ENCODE results near the gene SLC14A1. TPM values are rescaled to one million over a fixed set of nuclear protein-coding genes. Genes with fewer than 3 reads are reported as not detected.

SLC14A1 gene
- polyA plus RNA-seq, 1 donor from 2014 or later, result not detected

DNA sequence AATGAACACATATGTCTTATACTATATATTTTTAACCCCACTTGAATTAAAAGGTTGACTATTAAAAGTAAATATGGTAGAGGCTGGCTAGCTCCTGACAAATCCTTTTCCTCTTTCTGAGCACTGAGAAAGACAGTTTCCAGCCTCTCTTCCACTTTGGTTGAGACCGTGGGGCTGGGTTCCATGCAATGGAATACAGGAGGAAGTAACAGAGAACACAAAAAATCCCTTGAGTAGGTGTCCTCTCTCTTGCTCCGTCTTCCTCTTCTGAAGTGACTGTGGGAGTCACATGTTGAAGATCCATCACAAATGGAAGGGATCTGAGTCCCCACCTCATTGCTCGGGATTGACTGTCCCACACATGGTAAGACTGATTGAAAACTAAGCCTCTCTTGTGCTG, 64.9 kb downstream of the SLC14A1 start:
- Histone ChIP-seq H3K36me3 (ENCODE audit: insufficient read depth, low read length) (no peaks in the 10 kb centered on the region), H4K20me1 (ENCODE audit: insufficient read depth) (no peaks in the 10 kb centered on the region), H3K4me3 (ENCODE audit: low read length) (no peak overlapping the region), H3K27ac (ENCODE audit: low read length) (no peak overlapping the region), H3K27me3 (ENCODE audit: insufficient read depth, low read depth, low read length) (no peaks in the 10 kb centered on the region), H3K9me3 (ENCODE audit: low read length) (no peaks in the 10 kb centered on the region), H3K79me2 (replicated peaks; ENCODE audit: insufficient read depth, low read length) (no peaks in the 10 kb centered on the region), H3K9me2 (ENCODE audit: insufficient read depth, low read length) (no peaks in the 10 kb centered on the region), H3K9ac (ENCODE audit: low read length) (no peak overlapping the region), H3F3A (ENCODE audit: insufficient read depth, low read length, poor library complexity, severe bottlenecking) (no peaks in the 10 kb centered on the region), H3K4me2 (ENCODE audit: low read length) (no peak overlapping the region), H2AFZ (ENCODE audit: low read depth, low read length) (no peak overlapping the region)
- TF ChIP-seq EZH2 (IDR thresholded peaks at IDR 0.05; ENCODE audit: borderline replicate concordance, insufficient read depth, low read length, poor library complexity, severe bottlenecking), result no peak
- TF ChIP-seq POLR2AphosphoS5 (IDR thresholded peaks at IDR 0.05), result no peak
- no peak for TF ChIP-seq SMC3 (conservative IDR thresholded peaks at IDR 0.05; ENCODE audit: poor library complexity)
- TF ChIP-seq MXI1 (conservative IDR thresholded peaks at IDR 0.05; ENCODE audit: poor library complexity, severe bottlenecking), result no peak
- no peak for TF ChIP-seq RAD21 (conservative IDR thresholded peaks at IDR 0.05)
- TF ChIP-seq, protein P1, sequence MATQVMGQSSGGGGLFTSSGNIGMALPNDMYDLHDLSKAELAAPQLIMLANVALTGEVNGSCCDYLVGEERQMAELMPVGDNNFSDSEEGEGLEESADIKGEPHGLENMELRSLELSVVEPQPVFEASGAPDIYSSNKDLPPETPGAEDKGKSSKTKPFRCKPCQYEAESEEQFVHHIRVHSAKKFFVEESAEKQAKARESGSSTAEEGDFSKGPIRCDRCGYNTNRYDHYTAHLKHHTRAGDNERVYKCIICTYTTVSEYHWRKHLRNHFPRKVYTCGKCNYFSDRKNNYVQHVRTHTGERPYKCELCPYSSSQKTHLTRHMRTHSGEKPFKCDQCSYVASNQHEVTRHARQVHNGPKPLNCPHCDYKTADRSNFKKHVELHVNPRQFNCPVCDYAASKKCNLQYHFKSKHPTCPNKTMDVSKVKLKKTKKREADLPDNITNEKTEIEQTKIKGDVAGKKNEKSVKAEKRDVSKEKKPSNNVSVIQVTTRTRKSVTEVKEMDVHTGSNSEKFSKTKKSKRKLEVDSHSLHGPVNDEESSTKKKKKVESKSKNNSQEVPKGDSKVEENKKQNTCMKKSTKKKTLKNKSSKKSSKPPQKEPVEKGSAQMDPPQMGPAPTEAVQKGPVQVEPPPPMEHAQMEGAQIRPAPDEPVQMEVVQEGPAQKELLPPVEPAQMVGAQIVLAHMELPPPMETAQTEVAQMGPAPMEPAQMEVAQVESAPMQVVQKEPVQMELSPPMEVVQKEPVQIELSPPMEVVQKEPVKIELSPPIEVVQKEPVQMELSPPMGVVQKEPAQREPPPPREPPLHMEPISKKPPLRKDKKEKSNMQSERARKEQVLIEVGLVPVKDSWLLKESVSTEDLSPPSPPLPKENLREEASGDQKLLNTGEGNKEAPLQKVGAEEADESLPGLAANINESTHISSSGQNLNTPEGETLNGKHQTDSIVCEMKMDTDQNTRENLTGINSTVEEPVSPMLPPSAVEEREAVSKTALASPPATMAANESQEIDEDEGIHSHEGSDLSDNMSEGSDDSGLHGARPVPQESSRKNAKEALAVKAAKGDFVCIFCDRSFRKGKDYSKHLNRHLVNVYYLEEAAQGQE (IDR thresholded peaks at IDR 0.05; ENCODE audit: borderline replicate concordance), result no peak
- TF ChIP-seq, protein P2, sequence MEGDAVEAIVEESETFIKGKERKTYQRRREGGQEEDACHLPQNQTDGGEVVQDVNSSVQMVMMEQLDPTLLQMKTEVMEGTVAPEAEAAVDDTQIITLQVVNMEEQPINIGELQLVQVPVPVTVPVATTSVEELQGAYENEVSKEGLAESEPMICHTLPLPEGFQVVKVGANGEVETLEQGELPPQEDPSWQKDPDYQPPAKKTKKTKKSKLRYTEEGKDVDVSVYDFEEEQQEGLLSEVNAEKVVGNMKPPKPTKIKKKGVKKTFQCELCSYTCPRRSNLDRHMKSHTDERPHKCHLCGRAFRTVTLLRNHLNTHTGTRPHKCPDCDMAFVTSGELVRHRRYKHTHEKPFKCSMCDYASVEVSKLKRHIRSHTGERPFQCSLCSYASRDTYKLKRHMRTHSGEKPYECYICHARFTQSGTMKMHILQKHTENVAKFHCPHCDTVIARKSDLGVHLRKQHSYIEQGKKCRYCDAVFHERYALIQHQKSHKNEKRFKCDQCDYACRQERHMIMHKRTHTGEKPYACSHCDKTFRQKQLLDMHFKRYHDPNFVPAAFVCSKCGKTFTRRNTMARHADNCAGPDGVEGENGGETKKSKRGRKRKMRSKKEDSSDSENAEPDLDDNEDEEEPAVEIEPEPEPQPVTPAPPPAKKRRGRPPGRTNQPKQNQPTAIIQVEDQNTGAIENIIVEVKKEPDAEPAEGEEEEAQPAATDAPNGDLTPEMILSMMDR (IDR thresholded peaks at IDR 0.05; ENCODE audit: poor library complexity, severe bottlenecking), result no peak
- no peak for TF ChIP-seq TAF1 (IDR thresholded peaks at IDR 0.05; ENCODE audit: low read depth)
- TF ChIP-seq EP300 (conservative IDR thresholded peaks at IDR 0.05; ENCODE audit: poor library complexity, severe bottlenecking), result no peak

DNA sequence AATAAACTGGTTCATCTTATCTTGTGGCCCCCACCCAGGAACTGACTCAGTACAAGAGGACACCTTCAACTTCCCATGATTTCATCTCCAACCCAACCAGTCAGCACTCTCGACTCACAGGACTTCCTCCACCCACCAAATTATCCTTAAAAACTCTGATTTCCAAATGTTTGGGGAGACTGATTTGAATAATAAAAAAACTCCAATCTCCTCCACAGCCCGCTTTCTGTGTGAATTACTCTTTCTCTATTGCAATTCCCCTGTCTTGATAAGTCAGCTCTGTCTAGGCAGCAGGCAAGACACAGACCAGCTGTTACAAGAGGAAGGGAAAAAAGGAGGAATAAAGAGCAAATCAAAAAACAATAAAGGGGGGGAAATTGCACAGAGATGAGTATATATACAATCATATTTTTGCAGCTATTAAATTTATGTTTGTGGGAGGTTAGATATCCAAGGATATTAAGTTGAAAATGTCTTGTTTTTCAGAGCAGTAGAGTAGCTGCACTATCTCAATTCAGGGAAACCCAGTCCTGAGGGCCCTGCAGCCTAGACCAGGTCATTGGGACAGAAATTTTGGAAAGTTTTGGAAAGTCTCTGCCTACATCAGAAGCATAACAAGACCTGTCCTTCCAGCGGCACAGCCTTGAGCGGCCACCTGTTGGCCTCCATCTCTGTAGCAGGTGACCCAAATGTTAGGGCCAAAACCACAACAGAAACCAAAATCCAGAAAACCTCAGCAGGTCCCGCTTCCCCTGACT, 68.7 kb downstream of the SLC14A1 start:
- H3K79me2 ChIP-seq (replicated peaks; ENCODE audit: insufficient read depth, low read length), result no peaks in the 10 kb centered on the region
- no peaks in the 10 kb centered on the region for H3K36me3 ChIP-seq (ENCODE audit: insufficient read depth, low read length)
- no peak overlapping the region for H3K27ac ChIP-seq (ENCODE audit: low read length)
- H3K4me2 ChIP-seq (ENCODE audit: low read length), result no peak overlapping the region
- H3K9me2 ChIP-seq (ENCODE audit: insufficient read depth, low read length), result no peaks in the 10 kb centered on the region
- H3K9me3 ChIP-seq (ENCODE audit: low read length), result no peaks in the 10 kb centered on the region
- H2AFZ ChIP-seq (ENCODE audit: low read depth, low read length), result no peak overlapping the region
- no peaks in the 10 kb centered on the region for H3F3A ChIP-seq (ENCODE audit: insufficient read depth, low read length, poor library complexity, severe bottlenecking)
- H4K20me1 ChIP-seq (ENCODE audit: insufficient read depth), result no peaks in the 10 kb centered on the region
- no peak overlapping the region for H3K4me3 ChIP-seq (ENCODE audit: low read length)
- no peak overlapping the region for H3K9ac ChIP-seq (ENCODE audit: low read length)
- H3K27me3 ChIP-seq (ENCODE audit: insufficient read depth, low read depth, low read length), result no peaks in the 10 kb centered on the region
- TF ChIP-seq EZH2 (IDR thresholded peaks at IDR 0.05; ENCODE audit: borderline replicate concordance, insufficient read depth, low read length, poor library complexity, severe bottlenecking) (no peak), TAF1 (IDR thresholded peaks at IDR 0.05; ENCODE audit: low read depth) (no peak)
- TF ChIP-seq, protein P2 (IDR thresholded peaks at IDR 0.05; ENCODE audit: poor library complexity, severe bottlenecking), result no peak
- TF ChIP-seq, protein P1 (IDR thresholded peaks at IDR 0.05; ENCODE audit: borderline replicate concordance), result no peak

Data from neural cell (in vitro differentiated cells).